ENCODE data around the gene CNTN4. TPM values are rescaled to one million over a fixed set of nuclear protein-coding genes. Genes with fewer than 3 reads are reported as not detected.

Gene CNTN4
- total and polyA plus RNA-seq, 4 donors: 1.2 to 3.8 (median 2.6) TPM

DNA sequence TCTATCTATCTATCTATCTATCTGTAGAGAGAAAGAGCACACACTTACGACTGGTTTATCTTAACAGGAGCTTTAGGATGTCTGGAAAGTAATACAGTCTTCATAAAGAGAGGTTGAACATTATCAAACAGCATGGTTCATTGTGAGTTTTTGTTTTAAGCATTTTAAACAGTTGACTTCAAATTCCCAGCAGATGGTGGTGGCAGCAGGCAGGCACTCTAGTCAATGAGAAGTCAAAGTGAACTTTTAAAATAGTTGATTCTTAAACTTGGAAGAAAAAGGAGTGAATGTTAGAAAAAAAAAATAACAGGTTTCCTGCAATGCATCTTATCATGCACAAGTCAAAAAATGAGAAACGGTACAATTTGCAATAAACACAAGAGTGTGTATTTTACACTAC lies 578.8 kb downstream of the CNTN4 start:
- Histone ChIP-seq H3K27me3 (ENCODE audit: control insufficient read depth in 4 of 4, insufficient read depth in 4 of 4, low read length in 3 of 4) (no peaks in the 10 kb centered on the region), H3K27ac (ENCODE audit: low read depth in 1 of 2, low read length in 2 of 2) (no peak overlapping the region), H3K9ac (ENCODE audit: low read depth in 1 of 2, low read length in 2 of 2) (no peak overlapping the region), H3K4me1 (ENCODE audit: control insufficient read depth in 4 of 4, insufficient read depth in 4 of 4, low read length in 3 of 4) (no peaks in the 10 kb centered on the region), H3K36me3 (ENCODE audit: control insufficient read depth in 4 of 4, insufficient read depth in 3 of 4, low read depth in 1 of 4, low read length in 3 of 4) (no peaks in the 10 kb centered on the region), H3K4me3 (ENCODE audit: low read depth in 1 of 3, low read length in 3 of 3) (no peak overlapping the region), H3K9me3 (ENCODE audit: control insufficient read depth in 4 of 4, low read length in 3 of 4) (no peaks in the 10 kb centered on the region)
- WGBS: 76% methylated on average over 2 of the region's 2 CpGs
- no peak for DNase-seq (ENCODE audit: low spot score)
- no peak for TF ChIP-seq YY1 (IDR thresholded peaks at IDR 0.05)

GRCh38 chr3:2680236-2680635 lies 581.6 kb downstream of the CNTN4 start:
- Histone ChIP-seq H3K9me3 (ENCODE audit: control insufficient read depth in 4 of 4, low read length in 3 of 4) (no peaks in the 10 kb centered on the region), H3K27ac (ENCODE audit: low read depth in 1 of 2, low read length in 2 of 2) (no peak overlapping the region), H3K27me3 (ENCODE audit: control insufficient read depth in 4 of 4, insufficient read depth in 4 of 4, low read length in 3 of 4) (no peaks in the 10 kb centered on the region), H3K4me3 (ENCODE audit: low read depth in 1 of 3, low read length in 3 of 3) (no peak overlapping the region), H3K4me1 (ENCODE audit: control insufficient read depth in 4 of 4, insufficient read depth in 4 of 4, low read length in 3 of 4) (no peaks in the 10 kb centered on the region), H3K9ac (ENCODE audit: low read depth in 1 of 2, low read length in 2 of 2) (no peak overlapping the region), H3K36me3 (ENCODE audit: control insufficient read depth in 4 of 4, insufficient read depth in 3 of 4, low read depth in 1 of 4, low read length in 3 of 4) (no peaks in the 10 kb centered on the region)
- TF ChIP-seq, protein P1, sequence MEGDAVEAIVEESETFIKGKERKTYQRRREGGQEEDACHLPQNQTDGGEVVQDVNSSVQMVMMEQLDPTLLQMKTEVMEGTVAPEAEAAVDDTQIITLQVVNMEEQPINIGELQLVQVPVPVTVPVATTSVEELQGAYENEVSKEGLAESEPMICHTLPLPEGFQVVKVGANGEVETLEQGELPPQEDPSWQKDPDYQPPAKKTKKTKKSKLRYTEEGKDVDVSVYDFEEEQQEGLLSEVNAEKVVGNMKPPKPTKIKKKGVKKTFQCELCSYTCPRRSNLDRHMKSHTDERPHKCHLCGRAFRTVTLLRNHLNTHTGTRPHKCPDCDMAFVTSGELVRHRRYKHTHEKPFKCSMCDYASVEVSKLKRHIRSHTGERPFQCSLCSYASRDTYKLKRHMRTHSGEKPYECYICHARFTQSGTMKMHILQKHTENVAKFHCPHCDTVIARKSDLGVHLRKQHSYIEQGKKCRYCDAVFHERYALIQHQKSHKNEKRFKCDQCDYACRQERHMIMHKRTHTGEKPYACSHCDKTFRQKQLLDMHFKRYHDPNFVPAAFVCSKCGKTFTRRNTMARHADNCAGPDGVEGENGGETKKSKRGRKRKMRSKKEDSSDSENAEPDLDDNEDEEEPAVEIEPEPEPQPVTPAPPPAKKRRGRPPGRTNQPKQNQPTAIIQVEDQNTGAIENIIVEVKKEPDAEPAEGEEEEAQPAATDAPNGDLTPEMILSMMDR (IDR thresholded peaks at IDR 0.05; ENCODE audit: low read depth, low read length, missing input control): no peak
- TF ChIP-seq HNF4A (conservative IDR thresholded peaks at IDR 0.05) (no peak), GABPA (IDR thresholded peaks at IDR 0.05 in 1 of 2, conservative IDR thresholded peaks at IDR 0.05 in 1 of 2) (no peak), ATF3 (IDR thresholded peaks at IDR 0.05) (no peak), JUND (IDR thresholded peaks at IDR 0.05) (no peak), TAF1 (conservative IDR thresholded peaks at IDR 0.05) (no peak), YY1 (IDR thresholded peaks at IDR 0.05) (no peak), ZBTB33 (IDR thresholded peaks at IDR 0.05) (no peak), NR2F2 (IDR thresholded peaks at IDR 0.05) (no peak), EGR1 (IDR thresholded peaks at IDR 0.05; ENCODE audit: low read depth in 2 of 2) (no peak), MAX (IDR thresholded peaks at IDR 0.05) (no peak), FOXA1 (IDR thresholded peaks at IDR 0.05) (no peak), HNF4G (IDR thresholded peaks at IDR 0.05) (no peak), RXRA (IDR thresholded peaks at IDR 0.05) (no peak), FOXA2 (IDR thresholded peaks at IDR 0.05) (no peak), RAD21 (IDR thresholded peaks at IDR 0.05) (no peak), SP1 (IDR thresholded peaks at IDR 0.05) (no peak), REST (IDR thresholded peaks at IDR 0.05) (no peak)
- DNase-seq (ENCODE audit: low spot score): no peak
- 79% methylated on average over 5 of the region's 5 CpGs for WGBS

All from liver (tissue), 9 donors.